Adrenal gland (tissue), 5 donors: ENCODE measurements around the gene RBM19.

Experiments used
- POLR2A ChIP-seq, 2 donors: fragments of 450-650 bp; IDR thresholded peaks; one replicate each; pipeline ENCODE4 v1.6.1; 2017; ENCODE audit warnings: antibody characterized with exemption in 2 of 2, mild to moderate bottlenecking in 2 of 2, moderate library complexity in 1 of 2
- TF ChIP-seq, protein P1 (sequence below), 6 experiments: fragments of 450-650 bp in 4 of 6; fragments of 200-600 bp in 2 of 6; sonication (generic) in 1 of 6; IDR thresholded peaks; 1 replicate in 5 of 6; 2 replicates in 1 of 6; pipeline versions ENCODE4 v1.5.1 to v1.8.0; 2016 to 2021; ENCODE audit warnings: antibody characterized with exemption in 6 of 6, mild to moderate bottlenecking in 2 of 6, moderate library complexity in 1 of 6
- donor health status: DM: no; HTN: no; CAD: no.

GRCh38 chr12:113852695-113853490, 113.2 kb downstream of the RBM19 start:
- no peak for TF ChIP-seq POLR2A (IDR thresholded peaks at IDR 0.05)
- TF ChIP-seq, protein P1, sequence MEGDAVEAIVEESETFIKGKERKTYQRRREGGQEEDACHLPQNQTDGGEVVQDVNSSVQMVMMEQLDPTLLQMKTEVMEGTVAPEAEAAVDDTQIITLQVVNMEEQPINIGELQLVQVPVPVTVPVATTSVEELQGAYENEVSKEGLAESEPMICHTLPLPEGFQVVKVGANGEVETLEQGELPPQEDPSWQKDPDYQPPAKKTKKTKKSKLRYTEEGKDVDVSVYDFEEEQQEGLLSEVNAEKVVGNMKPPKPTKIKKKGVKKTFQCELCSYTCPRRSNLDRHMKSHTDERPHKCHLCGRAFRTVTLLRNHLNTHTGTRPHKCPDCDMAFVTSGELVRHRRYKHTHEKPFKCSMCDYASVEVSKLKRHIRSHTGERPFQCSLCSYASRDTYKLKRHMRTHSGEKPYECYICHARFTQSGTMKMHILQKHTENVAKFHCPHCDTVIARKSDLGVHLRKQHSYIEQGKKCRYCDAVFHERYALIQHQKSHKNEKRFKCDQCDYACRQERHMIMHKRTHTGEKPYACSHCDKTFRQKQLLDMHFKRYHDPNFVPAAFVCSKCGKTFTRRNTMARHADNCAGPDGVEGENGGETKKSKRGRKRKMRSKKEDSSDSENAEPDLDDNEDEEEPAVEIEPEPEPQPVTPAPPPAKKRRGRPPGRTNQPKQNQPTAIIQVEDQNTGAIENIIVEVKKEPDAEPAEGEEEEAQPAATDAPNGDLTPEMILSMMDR (IDR thresholded peaks at IDR 0.05): no peak
